GM12891 (cell line): ENCODE data around the gene CYLD.

Experiments used
- POLR2A ChIP-seq: IDR thresholded peaks from 2 replicates; pipeline ENCODE4 v1.6.1; 2011; ENCODE audit warnings: low read depth, low read length, control low read depth
- TAF1 ChIP-seq: IDR thresholded peaks from 2 replicates; pipeline ENCODE4 v1.6.1; 2011; ENCODE audit warnings: low read depth, low read length, control low read depth

DNA sequence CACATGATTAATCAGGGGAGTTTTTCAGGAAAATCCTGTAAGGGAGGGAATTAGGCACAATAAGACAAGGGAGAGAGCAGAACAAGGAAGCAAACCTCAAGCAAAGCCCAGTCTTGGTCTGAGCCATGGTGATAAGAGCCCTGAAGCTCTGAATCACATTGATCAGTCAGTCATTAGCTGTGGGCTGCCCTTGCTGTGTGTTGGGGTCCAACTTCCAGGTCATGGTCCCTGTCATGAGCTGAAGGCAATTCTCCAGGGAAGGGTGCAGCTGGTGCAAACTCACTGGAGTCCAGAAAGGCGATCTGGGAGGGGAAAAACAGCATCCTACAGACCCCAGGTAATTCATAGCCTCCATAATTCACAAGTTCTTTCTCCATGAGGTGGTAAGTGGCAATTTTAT lies 89.9 kb downstream of the CYLD start:
- TF ChIP-seq TAF1: no peak
- TF ChIP-seq POLR2A: no peak
